GM19397 (cell line): ENCODE data around the gene ZMIZ2.
"Not testable (repeated sequence)": the region's sequence is repeated elsewhere in the genome, so short reads cannot be mapped to it uniquely, and the experiment has no call there.

ENCODE experiments used
- ATAC-seq: cut with Tn5 transposase; IDR thresholded peaks from one replicate; pipeline ENCODE4 v1.9.1; 2021; ENCODE audit warnings: mild to moderate bottlenecking, moderate library complexity; ENCODE audit not compliant: unreplicated experiment

The ZMIZ2 gene

DNA sequence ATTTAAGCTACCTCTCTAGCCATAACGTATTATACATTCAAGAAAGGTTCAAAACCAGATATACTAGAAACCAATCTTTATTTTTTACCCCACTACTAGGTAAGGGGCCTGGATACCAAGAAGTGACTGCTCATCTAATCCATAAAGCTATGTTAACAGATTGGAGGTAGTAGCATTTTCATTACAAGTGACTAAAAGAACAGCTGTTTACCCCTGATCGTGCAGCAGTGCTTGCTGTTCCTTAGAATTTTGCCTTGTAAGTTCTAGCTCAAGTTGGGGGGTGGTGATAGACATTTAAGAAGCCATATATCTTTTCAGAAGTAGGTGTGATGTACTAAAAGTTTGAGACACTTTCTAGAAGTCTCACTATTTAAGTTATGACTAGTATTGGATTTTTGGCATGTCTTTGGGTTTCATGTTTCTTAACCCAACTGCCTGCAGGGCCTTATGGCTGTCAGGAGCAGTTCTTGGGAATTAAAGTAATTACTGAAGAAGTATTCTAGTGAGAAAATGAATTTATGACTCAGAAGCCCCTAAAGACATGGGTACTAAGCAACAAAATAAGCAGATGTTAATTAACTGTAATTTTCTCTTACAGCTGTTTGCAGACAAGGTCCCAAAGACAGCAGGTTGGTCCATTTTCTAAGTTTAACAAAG is 50.1 kb downstream of the ZMIZ2 start:
- no peak for ATAC-seq

DNA sequence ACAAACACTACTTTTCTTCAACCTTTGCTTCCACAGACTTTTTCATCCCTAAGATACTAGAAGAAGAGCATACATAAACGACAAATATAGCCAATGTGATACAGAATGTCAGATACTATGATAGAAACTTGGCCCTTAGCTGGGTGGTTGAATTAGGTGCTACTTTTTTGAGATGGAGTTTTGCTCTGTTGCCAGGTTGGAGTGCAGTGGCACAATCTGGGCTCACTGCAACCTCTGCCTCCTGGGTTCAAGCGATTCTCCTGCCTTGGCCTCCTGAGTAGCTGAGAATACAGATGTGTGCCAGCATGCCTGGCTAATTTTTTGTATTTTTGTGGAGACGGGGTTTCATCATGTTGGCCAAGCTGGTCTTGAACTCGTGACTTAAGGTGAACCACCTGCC is 51.3 kb downstream of the ZMIZ2 start:
- ATAC-seq, result no peak

DNA sequence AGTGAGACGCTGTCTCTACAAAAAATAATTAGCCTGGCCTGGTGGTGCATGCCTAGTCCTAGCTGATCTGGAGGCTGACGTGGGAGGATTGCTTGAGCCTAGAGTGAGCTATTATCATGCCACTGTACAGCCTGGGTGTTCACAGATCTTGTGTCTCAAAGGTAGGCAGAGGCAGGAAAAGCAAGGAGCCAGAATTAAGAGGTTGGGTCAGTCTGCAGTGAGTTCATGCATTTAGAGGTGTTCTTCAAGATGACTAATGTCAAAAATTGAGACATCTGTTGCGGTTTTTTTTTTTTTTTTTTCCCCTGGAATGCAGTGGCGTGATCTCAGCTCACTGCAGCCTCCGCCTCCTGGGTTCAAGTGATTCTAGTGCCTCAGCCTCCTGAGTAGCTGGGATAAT is 53.2 kb downstream of the ZMIZ2 start:
- no peak for ATAC-seq

DNA sequence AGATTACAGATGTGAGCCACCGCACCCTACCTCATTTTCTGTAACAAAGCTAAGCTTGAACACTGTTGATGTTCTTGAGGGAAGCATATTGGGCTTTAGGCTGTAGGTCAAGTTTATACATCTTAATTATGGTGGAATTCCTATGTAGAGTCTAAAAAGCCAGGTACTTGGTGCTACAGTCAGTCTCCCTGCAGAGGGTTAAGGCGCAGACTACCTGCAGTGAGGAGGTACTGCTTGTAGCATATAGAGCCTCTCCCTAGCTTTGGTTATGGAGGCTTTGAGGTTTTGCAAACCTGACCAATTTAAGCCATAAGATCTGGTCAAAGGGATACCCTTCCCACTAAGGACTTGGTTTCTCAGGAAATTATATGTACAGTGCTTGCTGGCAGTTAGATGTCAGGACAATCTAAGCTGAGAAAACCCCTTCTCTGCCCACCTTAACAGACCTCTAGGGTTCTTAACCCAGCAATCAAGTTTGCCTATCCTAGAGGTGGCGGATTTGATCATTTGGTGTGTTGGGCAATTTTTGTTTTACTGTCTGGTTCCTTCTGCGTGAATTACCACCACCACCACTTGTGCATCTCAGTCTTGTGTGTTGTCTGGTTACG is 53.9 kb downstream of the ZMIZ2 start:
- ATAC-seq, result no peak

DNA sequence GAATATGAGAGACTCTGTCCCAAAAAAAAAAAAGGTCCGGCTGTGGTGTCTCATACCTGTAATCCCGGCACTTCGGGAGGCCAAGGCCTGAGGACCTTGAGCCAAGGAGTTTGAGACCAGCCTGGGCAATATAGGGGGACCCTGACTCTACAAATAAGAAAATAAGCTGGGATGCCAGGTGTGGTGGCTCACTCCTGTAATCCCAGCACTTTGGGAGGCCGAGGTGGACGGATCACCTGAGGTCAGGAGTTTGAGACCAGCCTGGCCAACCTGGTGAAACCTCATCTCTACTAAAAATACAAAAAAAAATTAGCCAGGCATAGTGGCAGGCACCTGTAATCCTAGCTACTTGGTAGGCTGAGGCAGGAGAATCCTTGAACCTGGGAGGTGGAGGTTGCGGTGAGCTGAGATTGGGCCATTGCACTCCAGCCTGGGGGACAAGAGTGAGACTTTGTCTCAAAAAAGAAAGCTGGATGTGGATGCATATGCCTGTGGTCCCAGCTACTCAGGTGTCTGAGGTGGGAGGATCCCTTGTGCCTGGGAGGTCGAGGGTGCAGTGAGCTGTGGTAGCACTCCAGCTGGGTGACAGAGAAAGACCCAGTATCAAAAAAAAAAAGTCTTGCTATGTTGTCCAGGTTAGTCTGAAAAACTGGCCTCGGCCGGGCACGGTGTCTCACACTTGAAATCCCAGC is 55.3 kb downstream of the ZMIZ2 start:
- ATAC-seq, result not testable (repeated sequence)

DNA sequence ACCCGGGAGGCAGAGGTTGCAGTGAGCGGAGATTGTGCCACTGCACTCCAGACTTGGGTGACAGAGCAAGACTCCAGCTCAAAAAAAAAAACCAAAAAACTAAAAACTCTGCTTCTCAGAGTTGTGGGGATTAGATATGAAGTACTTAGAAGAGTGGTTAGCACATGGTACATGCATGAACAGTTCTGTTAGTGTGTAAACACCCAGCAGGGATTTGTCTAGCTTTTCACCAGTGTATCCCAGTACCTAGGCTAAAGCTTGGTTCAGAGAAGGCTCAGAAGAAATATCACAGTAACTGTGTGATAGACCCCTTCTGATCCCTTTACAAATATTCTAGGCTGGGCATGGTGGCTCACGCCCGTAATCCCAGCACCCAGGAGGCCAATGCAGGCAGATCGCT is 57.3 kb downstream of the ZMIZ2 start:
- ATAC-seq, result no peak

DNA sequence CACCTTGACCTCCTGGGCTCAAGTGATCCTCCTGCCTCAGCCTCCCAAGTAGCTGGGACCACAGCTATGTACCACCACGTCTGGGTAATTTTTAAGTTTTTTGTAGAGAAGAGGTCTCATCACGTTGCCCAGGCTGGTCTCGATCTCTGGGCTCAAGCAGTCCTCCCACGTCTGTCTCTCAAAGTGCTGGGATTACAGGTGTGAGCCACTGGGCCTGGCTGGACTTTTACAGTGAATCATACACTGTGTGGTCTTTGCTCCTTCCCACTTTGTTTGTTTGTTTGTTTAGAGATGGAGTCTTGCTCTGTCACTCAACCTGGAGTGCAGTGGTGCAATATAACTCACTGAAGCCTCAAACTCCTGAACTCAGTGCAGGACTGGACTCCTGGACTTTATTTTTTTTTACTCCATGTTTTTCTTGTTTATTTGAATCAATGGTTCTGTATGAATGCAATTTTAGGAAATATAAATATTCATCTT is 60.3 kb downstream of the ZMIZ2 start:
- ATAC-seq, result no peak

DNA sequence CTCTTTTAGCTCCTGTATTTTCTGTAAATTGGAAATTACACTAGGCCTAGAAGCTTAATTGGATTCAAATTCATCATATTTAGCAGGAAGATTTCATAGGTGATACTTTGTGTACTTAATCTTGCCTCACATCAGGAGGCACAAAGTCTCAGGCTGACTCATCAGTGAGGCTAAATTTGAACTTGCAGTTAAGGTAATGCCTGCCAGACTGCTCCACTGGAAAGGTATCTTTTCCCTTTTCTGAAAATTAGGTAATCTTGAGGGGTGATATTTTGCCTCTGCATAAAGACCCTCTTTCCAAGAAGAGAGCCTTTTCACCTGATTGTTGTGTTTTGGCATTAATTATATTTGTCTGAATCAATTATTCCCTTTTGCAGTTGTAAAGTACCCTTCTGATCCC is 62.4 kb downstream of the ZMIZ2 start:
- ATAC-seq, result no peak

DNA sequence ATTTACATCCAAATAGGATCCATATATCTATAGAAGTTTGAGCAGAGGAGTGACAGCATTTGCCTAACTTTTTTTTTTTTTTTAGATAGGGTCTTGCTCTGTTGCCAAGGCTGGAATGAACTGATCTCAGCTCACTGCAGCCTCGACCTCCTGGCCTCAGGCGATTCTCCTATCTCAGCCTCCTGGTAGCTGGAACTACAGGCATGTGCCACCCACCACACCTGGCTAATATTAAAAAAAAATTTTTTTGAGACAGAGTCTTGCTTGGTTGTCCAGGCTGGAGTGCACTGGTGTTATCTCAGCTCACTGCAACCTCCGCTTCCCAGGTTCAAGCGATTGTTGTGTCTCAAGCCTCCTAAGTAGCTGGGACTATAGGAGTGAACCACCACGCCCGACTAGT is 62.9 kb downstream of the ZMIZ2 start:
- ATAC-seq, result no peak

DNA sequence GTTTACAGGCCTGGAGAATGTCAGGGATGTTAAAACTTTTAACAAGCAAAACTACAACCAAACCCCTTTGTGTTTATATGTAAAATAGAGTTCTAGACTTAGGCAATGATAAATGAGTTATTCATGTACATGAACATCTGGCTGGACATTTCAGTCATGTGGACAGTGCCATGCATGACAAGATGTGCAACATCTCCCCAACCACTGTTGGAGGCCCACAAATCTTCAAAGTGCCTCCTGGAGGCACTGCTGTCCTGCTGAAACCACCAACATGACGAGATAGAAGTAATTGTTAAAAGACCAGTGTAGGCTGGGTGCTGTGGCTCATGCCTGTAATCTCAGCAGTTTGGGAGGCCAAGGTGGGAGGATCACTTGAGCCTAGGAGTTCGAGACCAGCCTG is 66.3 kb downstream of the ZMIZ2 start:
- ATAC-seq, result no peak

DNA sequence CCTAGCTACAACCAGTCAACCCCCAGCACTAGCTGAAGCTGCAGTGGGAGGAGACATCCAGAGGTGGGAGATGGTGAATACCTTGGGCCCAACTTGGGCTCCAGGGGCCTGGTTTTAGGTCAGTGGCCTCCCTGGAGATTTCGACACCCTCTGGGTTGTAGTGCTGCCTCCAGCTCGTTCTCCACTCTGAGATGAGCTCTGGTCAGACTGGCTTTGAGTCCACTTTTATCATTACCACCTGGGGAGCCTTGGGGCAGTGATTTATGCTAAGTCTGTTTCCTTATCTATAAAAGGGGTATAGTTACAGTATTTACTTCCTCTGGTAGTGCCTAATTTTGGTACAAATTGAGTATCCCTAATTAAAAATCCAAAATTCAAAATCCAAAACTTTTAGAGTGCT is 70.6 kb downstream of the ZMIZ2 start:
- ATAC-seq, result no peak
